Parathyroid adenoma (tissue), 2 donors: ENCODE data around the gene MELTF.
A peak's percentile ranks its signal among the peaks of the same experiment; 100 is the strongest.
"Not testable (repeated sequence)": the region's sequence is repeated elsewhere in the genome, so short reads cannot be mapped to it uniquely, and the experiment has no call there.

Experiments
- H2AFZ ChIP-seq: fragments of 300-600 bp; sonication (generic); one replicate; pipeline ENCODE4 v1.7.0; 2017; ENCODE audit warnings: antibody characterized with exemption, mild to moderate bottlenecking
- H3K27ac ChIP-seq: fragments of 300-600 bp; sonication (generic); one replicate; pipeline ENCODE4 v1.7.0; 2017
- H3K27me3 ChIP-seq: fragments of 300-600 bp; sonication (generic); one replicate; pipeline ENCODE4 v1.7.0; 2017; ENCODE audit warnings: low read length; ENCODE audit not compliant: control insufficient read depth, insufficient read depth
- H3K36me3 ChIP-seq: fragments of 300-600 bp; sonication (generic); one replicate; pipeline ENCODE4 v1.7.0; 2017; ENCODE audit warnings: low read length; ENCODE audit not compliant: control insufficient read depth, insufficient read depth
- H3K4me1 ChIP-seq: fragments of 300-600 bp; sonication (generic); one replicate; pipeline ENCODE4 v1.7.0; 2017; ENCODE audit warnings: control low read depth
- H3K4me2 ChIP-seq: fragments of 300-600 bp; sonication (generic); one replicate; pipeline ENCODE4 v1.7.0; 2017; ENCODE audit warnings: low read length
- H3K4me3 ChIP-seq: fragments of 300-600 bp; sonication (generic); one replicate; pipeline ENCODE4 v1.7.0; 2017; ENCODE audit warnings: low read depth, low read length
- H3K79me2 ChIP-seq: fragments of 300-600 bp; sonication (generic); one replicate; pipeline ENCODE4 v1.7.0; 2017; ENCODE audit warnings: control low read depth
- H3K9ac ChIP-seq: fragments of 300-600 bp; sonication (generic); one replicate; pipeline ENCODE4 v1.7.0; 2017; ENCODE audit warnings: mild to moderate bottlenecking
- H3K9me3 ChIP-seq: fragments of 300-600 bp; sonication (generic); one replicate; pipeline ENCODE4 v1.7.0; 2017; ENCODE audit warnings: low read length; ENCODE audit not compliant: control insufficient read depth
- CTCF ChIP-seq: fragments of 300-600 bp; sonication (generic); IDR thresholded peaks from one replicate; pipeline ENCODE4 v1.7.0; 2017; ENCODE audit warnings: antibody characterized with exemption, mild to moderate bottlenecking
- donor health status: primary hyperparathyroidism.

MELTF gene

GRCh38 chr3:197038679-197039462 is 9.3 kb upstream of the MELTF start:
- no peaks in the 10 kb centered on the region for H3K27me3 ChIP-seq
- no peaks in the 10 kb centered on the region for H3K9me3 ChIP-seq
- H3K79me2 ChIP-seq: no peaks in the 10 kb centered on the region
- no peak overlapping the region for H3K9ac ChIP-seq
- H3K4me3 ChIP-seq: no peak overlapping the region
- H3K4me1 ChIP-seq: no peaks in the 10 kb centered on the region
- no peaks in the 10 kb centered on the region for H3K36me3 ChIP-seq
- H2AFZ ChIP-seq: no peak overlapping the region
- no peak for TF ChIP-seq CTCF
- no peak overlapping the region for H3K4me2 ChIP-seq
- no peak overlapping the region for H3K27ac ChIP-seq

- Histone ChIP-seq H3K27me3 (no peaks in the 10 kb centered on the region), H2AFZ (no peak overlapping the region), H3K4me2 (no peak overlapping the region), H3K4me3 (no peak overlapping the region), H3K9me3 (no peaks in the 10 kb centered on the region), H3K36me3 (no peaks in the 10 kb centered on the region), H3K9ac (no peak overlapping the region), H3K4me1 (peaks cover 9% of the 10 kb centered on the region), H3K79me2 (no peaks in the 10 kb centered on the region), H3K27ac (no peak overlapping the region)
- no peak for TF ChIP-seq CTCF
These were observed 6.0 kb upstream of the MELTF start for GRCh38 chr3:197035577-197035976.

GRCh38 chr3:197034778-197035177 is 5.2 kb upstream of the MELTF start:
- not testable (repeated sequence) for H3K36me3 ChIP-seq, H3K4me2 ChIP-seq, H3K27me3 ChIP-seq, H3K4me3 ChIP-seq, H3K27ac ChIP-seq, H3K79me2 ChIP-seq, H3K9me3 ChIP-seq, H2AFZ ChIP-seq, H3K4me1 ChIP-seq, H3K9ac ChIP-seq

GRCh38 chr3:197033764-197034163 is 4.1 kb upstream of the MELTF start:
- H2AFZ ChIP-seq, H3K4me2 ChIP-seq, H3K9ac ChIP-seq, H3K9me3 ChIP-seq, H3K4me1 ChIP-seq, H3K27ac ChIP-seq, H3K79me2 ChIP-seq, H3K4me3 ChIP-seq, H3K27me3 ChIP-seq, H3K36me3 ChIP-seq: not testable (repeated sequence)

- peaks cover 9% of the 10 kb centered on the region for H3K4me1 ChIP-seq
- H3K27me3 ChIP-seq: no peaks in the 10 kb centered on the region
- no peak overlapping the region for H3K27ac ChIP-seq
- H3K4me3 ChIP-seq: no peak overlapping the region
- H3K79me2 ChIP-seq: no peaks in the 10 kb centered on the region
- no peak for TF ChIP-seq CTCF
- no peaks in the 10 kb centered on the region for H3K36me3 ChIP-seq
- no peak overlapping the region for H3K9ac ChIP-seq
- no peak overlapping the region for H3K4me2 ChIP-seq
- H3K9me3 ChIP-seq: no peaks in the 10 kb centered on the region
- H2AFZ ChIP-seq: peak overlapping the region; percentile 41
These were observed 2.0 kb upstream of the MELTF start for GRCh38 chr3:197031315-197032285.
